Measurements from ENCODE around the gene PIN4.
A peak's percentile ranks its signal among the peaks of the same experiment; 100 is the strongest.
"Not testable (repeated sequence)": the region's sequence is repeated elsewhere in the genome, so short reads cannot be mapped to it uniquely, and the experiment has no call there.

The PIN4 gene

GRCh38 chrX:72202792-72203401, 21.3 kb downstream of the PIN4 start:
- no peak for DNase-seq

GRCh38 chrX:72203421-72203820, 21.9 kb downstream of the PIN4 start:
- DNase-seq = no peak

GRCh38 chrX:72205706-72206105, 24.1 kb downstream of the PIN4 start:
- no peak for DNase-seq

- DNase-seq = no peak
These were observed 25.8 kb downstream of the PIN4 start for GRCh38 chrX:72207366-72207765.

GRCh38 chrX:72208126-72208800, 26.7 kb downstream of the PIN4 start:
- DNase-seq = no peak

- no peak for DNase-seq
These were observed 35.4 kb downstream of the PIN4 start for GRCh38 chrX:72216973-72217372.

- not testable (repeated sequence) for DNase-seq
These were observed 38.8 kb downstream of the PIN4 start for GRCh38 chrX:72220375-72220774.

- no peak for DNase-seq
These were observed 48.7 kb downstream of the PIN4 start for GRCh38 chrX:72230290-72230689.

GRCh38 chrX:72236841-72237240, 55.3 kb downstream of the PIN4 start:
- DNase-seq = no peak

GRCh38 chrX:72238183-72238582, 56.6 kb downstream of the PIN4 start:
- DNase-seq = no peak

GRCh38 chrX:72238721-72239475, 57.3 kb downstream of the PIN4 start, which contains the start of gene ERCC6L:
Gene ERCC6L (minus strand): TSS chrX:72239027. CDS start chrX:72238911, 116 bp downstream.
- DNase-seq = peak; percentile 25

- DNase-seq = no peak
These were observed 59.4 kb downstream of the PIN4 start for GRCh38 chrX:72240976-72241375.

GRCh38 chrX:72243472-72243871, 61.9 kb downstream of the PIN4 start:
- peak; percentile 24 for DNase-seq

GRCh38 chrX:72245461-72246089, 64.0 kb downstream of the PIN4 start:
- DNase-seq = peak; percentile 2

GRCh38 chrX:72247206-72247942, 65.8 kb downstream of the PIN4 start:
- no peak for DNase-seq
